SK-N-SH (cell line): ENCODE data around the gene GPAT2. TPM values are rescaled to one million over a fixed set of nuclear protein-coding genes. Genes with fewer than 3 reads are reported as not detected.
"Not testable (repeated sequence)": the region's sequence is repeated elsewhere in the genome, so short reads cannot be mapped to it uniquely, and the experiment has no call there.

Experiments used
- CTCF ChIA-PET: fragments of 300-600, 350-600 bp; formaldehyde crosslinking; extraction: SDS; loops from one replicate; lab custom pipeline; 2021; lab: Yijun Ruan, JAX
- POLR2A ChIA-PET: fragments of 350-600 bp; sonication (Branson Sonifier 250); formaldehyde crosslinking; extraction: SDS; loops from one replicate; lab custom pipeline; 2020; ENCODE audit warnings: antibody characterized with exemption, inconsistent platforms; lab: Yijun Ruan, JAX
- DNase-seq: peaks from one replicate; pipeline ENCODE4 v3.0.0; 2012
- H2AFZ ChIP-seq: fragments of 200-600 bp; sonication (generic); 2 replicates; pipeline ENCODE4 v1.8.1; 2016; ENCODE audit warnings: antibody characterized with exemption, mild to moderate bottlenecking, low read depth
- H3F3A ChIP-seq: fragments of 200-600 bp; sonication (generic); replicated peaks from 2 replicates; pipeline ENCODE3; 2016; ENCODE audit warnings: antibody characterized with exemption, mild to moderate bottlenecking; ENCODE audit not compliant: insufficient read depth
- H3K27ac ChIP-seq, 2 experiments: fragments of 200-500 bp in 1 of 2; fragments of 200-600 bp in 1 of 2; sonication (Bioruptor generic) in 1 of 2; sonication (generic), shearing (Covaris generic) in 1 of 2; 2 replicates each; pipeline versions ENCODE4 v1.5.1 to v1.6.1; 2014 to 2016; ENCODE audit warnings: low read depth in 2 of 2, inconsistent platforms in 1 of 2, low read length in 1 of 2, mild to moderate bottlenecking in 1 of 2, mixed read lengths in 1 of 2
- H3K27me3 ChIP-seq: fragments of 200-600 bp; sonication (generic), shearing (Covaris generic); 2 replicates; pipeline ENCODE4 v1.6.1; 2016; ENCODE audit warnings: mixed run types; ENCODE audit not compliant: insufficient read depth
- H3K36me3 ChIP-seq, 2 experiments: fragments of 200-500 bp in 1 of 2; fragments of 200-600 bp in 1 of 2; sonication (Bioruptor generic) in 1 of 2; sonication (generic) in 1 of 2; replicated peaks in 1 of 2; 2 replicates each; pipeline versions ENCODE3 to v1.5.1; 2014 to 2016; ENCODE audit warnings: low read length in 1 of 2, mild to moderate bottlenecking in 1 of 2; ENCODE audit not compliant: insufficient read depth in 2 of 2, control insufficient read depth in 1 of 2
- H3K4me1 ChIP-seq, 2 experiments: fragments of 200-500 bp in 1 of 2; fragments of 200-600 bp in 1 of 2; sonication (Bioruptor generic) in 1 of 2; sonication (generic), shearing (Covaris generic) in 1 of 2; 2 replicates each; pipeline versions ENCODE4 v1.5.1 to v1.6.1; 2014 to 2016; ENCODE audit warnings: low read depth in 1 of 2, low read length in 1 of 2, mixed run types in 1 of 2; ENCODE audit not compliant: insufficient read depth in 2 of 2, control insufficient read depth in 1 of 2
- H3K4me2 ChIP-seq: fragments of 200-600 bp; sonication (generic), shearing (Covaris generic); 2 replicates; pipeline ENCODE4 v1.6.1; 2017; ENCODE audit warnings: mixed run types
- H3K4me3 ChIP-seq, 2 experiments: fragments of 200-500 bp in 1 of 2; fragments of 200-600 bp in 1 of 2; sonication (Bioruptor generic) in 1 of 2; sonication (generic), shearing (Covaris generic) in 1 of 2; 2 replicates each; pipeline versions ENCODE4 v1.5.1 to v1.8.1; 2014 to 2016; ENCODE audit warnings: low read depth in 2 of 2, inconsistent platforms in 1 of 2, low read length in 1 of 2, mild to moderate bottlenecking in 1 of 2, mixed read lengths in 1 of 2, moderate library complexity in 1 of 2
- H3K79me2 ChIP-seq: fragments of 200-600 bp; sonication (generic); 2 replicates; pipeline ENCODE4 v1.8.1; 2017; ENCODE audit warnings: mild to moderate bottlenecking; ENCODE audit not compliant: insufficient read depth
- H3K9ac ChIP-seq: fragments of 200-600 bp; sonication (generic); 2 replicates; pipeline ENCODE4 v1.6.1; 2017; ENCODE audit warnings: mixed run types
- H3K9me2 ChIP-seq: fragments of 200-600 bp; sonication (generic); 2 replicates; pipeline ENCODE4 v1.6.1; 2017; ENCODE audit warnings: mixed run types
- H3K9me3 ChIP-seq: fragments of 200-600 bp; sonication (generic); 2 replicates; pipeline ENCODE4 v1.6.1; 2017; ENCODE audit warnings: mixed run types, mild to moderate bottlenecking, moderate library complexity
- H4K20me1 ChIP-seq: fragments of 200-600 bp; sonication (generic); 2 replicates; pipeline ENCODE4 v1.6.1; 2017; ENCODE audit warnings: mild to moderate bottlenecking, mixed run types; ENCODE audit not compliant: insufficient read depth
- CHD2 ChIP-seq: fragments of 150-350 bp; IDR thresholded peaks from 2 replicates; pipeline ENCODE4 v1.6.1; 2018; ENCODE audit warnings: low read length; ENCODE audit not compliant: partially characterized antibody
- CTCF ChIP-seq: fragments of 200-600 bp; sonication (generic); IDR thresholded peaks from 2 replicates; pipeline ENCODE4 v1.6.1; 2017; ENCODE audit warnings: antibody characterized with exemption, mild to moderate bottlenecking, moderate library complexity
- EP300 ChIP-seq, 2 experiments: IDR thresholded peaks; 2 replicates each; pipeline versions ENCODE4 v1.4.0 to v1.6.1; 2012; ENCODE audit warnings: borderline replicate concordance in 1 of 2, low read depth in 1 of 2, low read length in 1 of 2
- FOXJ3 ChIP-seq: sonication (generic); formaldehyde crosslinking; IDR thresholded peaks from 2 replicates; pipeline ENCODE4 v1.5.1; 2020; ENCODE audit warnings: mild to moderate bottlenecking, missing genetic modification reagents
- GABPA ChIP-seq: IDR thresholded peaks from 2 replicates; pipeline ENCODE4 v1.4.0; 2012; ENCODE audit warnings: low read depth, mild to moderate bottlenecking
- GATA2 ChIP-seq: sonication (generic); formaldehyde crosslinking; IDR thresholded peaks from 2 replicates; pipeline ENCODE4 v1.5.0; 2020; ENCODE audit warnings: mild to moderate bottlenecking, missing genetic modification reagents
- IRF3 ChIP-seq: fragments of 150-350 bp; IDR thresholded peaks from 2 replicates; pipeline ENCODE4 v1.6.1; 2016; ENCODE audit warnings: mild to moderate bottlenecking, low read depth, low read length
- JUND ChIP-seq: IDR thresholded peaks from 2 replicates; pipeline ENCODE4 v1.4.0; 2012
- NFIC ChIP-seq: IDR thresholded peaks from 2 replicates; pipeline ENCODE4 v1.4.0; 2012; ENCODE audit warnings: borderline replicate concordance
- POLR2AphosphoS5 ChIP-seq: IDR thresholded peaks from 2 replicates; pipeline ENCODE4 v1.6.1; 2012; ENCODE audit warnings: low read depth, low read length
- SIN3A ChIP-seq: IDR thresholded peaks from 2 replicates; pipeline ENCODE4 v1.6.1; 2012; ENCODE audit warnings: low read depth, mild to moderate bottlenecking, low read length, moderate library complexity, borderline replicate concordance
- SMC3 ChIP-seq: IDR thresholded peaks from 2 replicates; pipeline ENCODE4 v1.6.1; 2012; ENCODE audit warnings: low read depth, low read length, improper control_type of control experiment
- TAF1 ChIP-seq: IDR thresholded peaks from 2 replicates; pipeline ENCODE4 v1.6.1; 2012; ENCODE audit warnings: low read depth, mild to moderate bottlenecking, low read length, moderate library complexity, borderline replicate concordance
- TCF12 ChIP-seq: IDR thresholded peaks from 2 replicates; pipeline ENCODE4 v1.4.0; 2012
- TEAD4 ChIP-seq: IDR thresholded peaks from 2 replicates; pipeline ENCODE4 v1.4.0; 2012; ENCODE audit warnings: mild to moderate bottlenecking, borderline replicate concordance; ENCODE audit not compliant: insufficient read depth
- USF1 ChIP-seq: IDR thresholded peaks from 2 replicates; pipeline ENCODE4 v1.4.0; 2012; ENCODE audit warnings: low read depth, borderline replicate concordance
- WGBS: methylation state at CpG from one replicate; pipeline ENCODE4 v1.1.6; 2017; ENCODE audit warnings: low lambda C conversion rate; 5-methylcytosine and 5-hydroxymethylcytosine counted together
- polyA plus RNA-seq, 3 experiments: library from polyadenylated mRNA; depleted of rRNA; stranded (reverse); fragments of >200 nt; gene quantifications; 2 replicates each; pipeline ENCODE4 v1.2.3, GENCODE V29; 2012

The GPAT2 gene
- polyA plus RNA-seq, 1 of the 3 experiments (the other 2 are of a cell fraction) = not detected

- no peaks in the 10 kb centered on the region for H3K27me3 ChIP-seq
- ChIA-PET CTCF (interaction anchor here (0.8 to 5.2 kb wide), 4 partner anchors 32 to 236 kb away, joined by 4 to 84 read pairs (median 36); no protein-coding TSS in a partner anchor), POLR2A (interaction anchor here (0.6 kb wide), 1 partner anchor 184 kb away, joined by 4 read pairs; no protein-coding TSS in a partner anchor)
- H3K4me3 ChIP-seq = no peak overlapping the region
- H3K9me2 ChIP-seq = no peaks in the 10 kb centered on the region
- peak; percentile 19 for DNase-seq
- no peaks in the 10 kb centered on the region for H3K9me3 ChIP-seq
- no peak overlapping the region for H3K9ac ChIP-seq
- no peaks in the 10 kb centered on the region for H3K36me3 ChIP-seq
- H4K20me1 ChIP-seq = no peaks in the 10 kb centered on the region
- WGBS = 79% methylated on average over 2 of the region's 27 CpGs
- no peak overlapping the region for H3K27ac ChIP-seq
- no peak overlapping the region for H2AFZ ChIP-seq
- no peaks in the 10 kb centered on the region for H3K79me2 ChIP-seq
- no peaks in the 10 kb centered on the region for H3K4me1 ChIP-seq
- TF ChIP-seq EP300 (IDR thresholded peaks at IDR 0.05; ENCODE audit: borderline replicate concordance in 1 of 2, low read depth in 1 of 2, low read length in 1 of 2) (no peak), TAF1 (no peak), FOXJ3 (CRISPR knock-in tag) (no peak), NFIC (no peak), CTCF (no peak), POLR2AphosphoS5 (no peak), SMC3 (no peak), TCF12 (no peak), GATA2 (CRISPR knock-in tag) (no peak), SIN3A (no peak), USF1 (no peak), CHD2 (no peak), TEAD4 (no peak), IRF3 (no peak), JUND (no peak), GABPA (no peak)
- no peak overlapping the region for H3K4me2 ChIP-seq
- no peaks in the 10 kb centered on the region for H3F3A ChIP-seq
Measured at GRCh38 chr2:96024336-96025193, 10.2 kb downstream of the GPAT2 start.

- 78% methylated on average over 4 of the region's 7 CpGs for WGBS
- H3K4me3 ChIP-seq, H3K79me2 ChIP-seq, H3K36me3 ChIP-seq, DNase-seq, H3K9ac ChIP-seq, H3K27me3 ChIP-seq, H3K9me3 ChIP-seq, H3K4me2 ChIP-seq, POLR2A ChIA-PET, H3K4me1 ChIP-seq, H3K27ac ChIP-seq, H4K20me1 ChIP-seq, H3K9me2 ChIP-seq, H3F3A ChIP-seq, H2AFZ ChIP-seq: not testable (repeated sequence)
- CTCF ChIA-PET = interaction anchor here (1.6 to 5.2 kb wide), 5 partner anchors 94 to 241 kb away, joined by 5 to 84 read pairs (median 21); no protein-coding TSS in a partner anchor
Measured at GRCh38 chr2:96023701-96024100, 11.0 kb downstream of the GPAT2 start.
